Neural cell (in vitro differentiated cells): Measurements from ENCODE around the gene TAGLN3. TPM values are rescaled to one million over a fixed set of nuclear protein-coding genes. Genes with fewer than 3 reads are reported as not detected.

Experiments used
- H2AFZ ChIP-seq: fragments of 200-600, 300-800 bp; sonication (generic), shearing (Covaris generic); 2 replicates; pipeline ENCODE4 v1.6.0; 2014; ENCODE audit warnings: low read depth, mild to moderate bottlenecking, antibody characterized with exemption, low read length, moderate library complexity
- H3F3A ChIP-seq: fragments of 200-600 bp; shearing (Covaris generic); 2 replicates; pipeline ENCODE4 v1.6.1; 2016; ENCODE audit warnings: mild to moderate bottlenecking, moderate library complexity, mixed read lengths, antibody characterized with exemption, low read length; ENCODE audit not compliant: insufficient read depth, poor library complexity, severe bottlenecking
- H3K27ac ChIP-seq: fragments of 200-600, 300-800 bp; sonication (generic), shearing (Covaris generic); 2 replicates; pipeline ENCODE4 v1.5.1; 2014; ENCODE audit warnings: mild to moderate bottlenecking, low read length, moderate library complexity
- H3K27me3 ChIP-seq: fragments of 300-800, 200-600 bp; sonication (generic), shearing (Covaris generic); 2 replicates; pipeline ENCODE4 v1.6.0; 2014; ENCODE audit warnings: mild to moderate bottlenecking, low read depth, low read length, moderate library complexity; ENCODE audit not compliant: insufficient read depth
- H3K36me3 ChIP-seq: fragments of 300-800, 200-600 bp; sonication (generic), shearing (Covaris generic); 2 replicates; pipeline ENCODE4 v1.5.1; 2014; ENCODE audit warnings: mild to moderate bottlenecking, antibody characterized with exemption, low read length, moderate library complexity; ENCODE audit not compliant: insufficient read depth
- H3K4me2 ChIP-seq: fragments of 300-800, 200-600 bp; sonication (generic), shearing (Covaris generic); 2 replicates; pipeline ENCODE4 v1.6.0; 2014; ENCODE audit warnings: mild to moderate bottlenecking, low read length
- H3K4me3 ChIP-seq: fragments of 300-800, 200-600 bp; sonication (generic), shearing (Covaris generic); 2 replicates; pipeline ENCODE4 v1.5.1; 2014; ENCODE audit warnings: mild to moderate bottlenecking, low read length, moderate library complexity
- H3K79me2 ChIP-seq: fragments of 200-600 bp; shearing (Covaris generic); replicated peaks from 2 replicates; pipeline ENCODE4 v1.6.0; 2014; ENCODE audit warnings: mild to moderate bottlenecking, low read length, moderate library complexity; ENCODE audit not compliant: insufficient read depth
- H3K9ac ChIP-seq: fragments of 300-800, 200-600 bp; sonication (generic), shearing (Covaris generic); 2 replicates; pipeline ENCODE4 v1.6.1; 2016; ENCODE audit warnings: mild to moderate bottlenecking, low read length, mixed read lengths
- H3K9me2 ChIP-seq: fragments of 200-600 bp; shearing (Covaris generic); 2 replicates; pipeline ENCODE4 v1.6.1; 2016; ENCODE audit warnings: mild to moderate bottlenecking, low read length, mixed read lengths; ENCODE audit not compliant: insufficient read depth
- H3K9me3 ChIP-seq: fragments of 200-600, 300-800 bp; sonication (generic), shearing (Covaris generic); 2 replicates; pipeline ENCODE4 v1.6.1; 2016; ENCODE audit warnings: mild to moderate bottlenecking, mixed run types, low read length, moderate library complexity, mixed read lengths
- H4K20me1 ChIP-seq: fragments of 200-600 bp; shearing (Covaris generic); 2 replicates; pipeline ENCODE4 v1.6.1; 2016; ENCODE audit warnings: mild to moderate bottlenecking, mixed run types; ENCODE audit not compliant: insufficient read depth
- CTCF ChIP-seq: fragments of 450-650 bp; IDR thresholded peaks from 2 replicates; pipeline ENCODE4 v1.5.1; 2014; ENCODE audit warnings: antibody characterized with exemption, mild to moderate bottlenecking, moderate library complexity; ENCODE audit not compliant: poor library complexity, severe bottlenecking
- EP300 ChIP-seq: fragments of 450-650 bp; conservative IDR thresholded peaks from 2 replicates; pipeline ENCODE4 v1.6.1; 2014; ENCODE audit warnings: antibody characterized with exemption, mild to moderate bottlenecking, moderate library complexity; ENCODE audit not compliant: poor library complexity, severe bottlenecking
- EZH2 ChIP-seq: fragments of 200-600, 300-800 bp; shearing (Covaris generic), sonication (generic); IDR thresholded peaks from 2 replicates; pipeline ENCODE4 v1.6.1; 2014; ENCODE audit warnings: antibody characterized with exemption, low read length, borderline replicate concordance, mild to moderate bottlenecking; ENCODE audit not compliant: insufficient read depth, poor library complexity, severe bottlenecking
- MXI1 ChIP-seq: fragments of 450-650 bp; conservative IDR thresholded peaks from 2 replicates; pipeline ENCODE4 v1.6.1; 2014; ENCODE audit warnings: antibody characterized with exemption, mild to moderate bottlenecking; ENCODE audit not compliant: poor library complexity, severe bottlenecking
- POLR2AphosphoS5 ChIP-seq: IDR thresholded peaks from 2 replicates; pipeline ENCODE4 v1.6.1; 2012
- RAD21 ChIP-seq: fragments of 450-650 bp; conservative IDR thresholded peaks from 2 replicates; pipeline ENCODE4 v1.6.1; 2014; ENCODE audit warnings: antibody characterized with exemption, mild to moderate bottlenecking, moderate library complexity
- SMC3 ChIP-seq: fragments of 450-650 bp; conservative IDR thresholded peaks from 2 replicates; pipeline ENCODE4 v1.6.1; 2014; ENCODE audit warnings: antibody characterized with exemption, mild to moderate bottlenecking, moderate library complexity; ENCODE audit not compliant: poor library complexity
- TAF1 ChIP-seq: IDR thresholded peaks from 2 replicates; pipeline ENCODE4 v1.6.1; 2012; ENCODE audit warnings: low read depth
- polyA plus RNA-seq: library from polyadenylated mRNA; depleted of rRNA; stranded (reverse); fragments of >200 nt; gene quantifications from 2 replicates; pipeline ENCODE4 v1.2.3, GENCODE V29; 2014
- TF ChIP-seq, protein P1 (sequence below): IDR thresholded peaks from 2 replicates; pipeline ENCODE4 v1.6.1; 2012; ENCODE audit warnings: borderline replicate concordance

The TAGLN3 gene
- polyA plus RNA-seq, 1 donor from 2014 or later: 519 TPM

GRCh38 chr3:111951032-111951431 lies 47.7 kb upstream of the TAGLN3 start:
- H3K36me3 ChIP-seq: no peaks in the 10 kb centered on the region
- no peak overlapping the region for H3K27ac ChIP-seq
- H3K4me2 ChIP-seq: no peak overlapping the region
- no peaks in the 10 kb centered on the region for H3K9me2 ChIP-seq
- TF ChIP-seq, protein P1, sequence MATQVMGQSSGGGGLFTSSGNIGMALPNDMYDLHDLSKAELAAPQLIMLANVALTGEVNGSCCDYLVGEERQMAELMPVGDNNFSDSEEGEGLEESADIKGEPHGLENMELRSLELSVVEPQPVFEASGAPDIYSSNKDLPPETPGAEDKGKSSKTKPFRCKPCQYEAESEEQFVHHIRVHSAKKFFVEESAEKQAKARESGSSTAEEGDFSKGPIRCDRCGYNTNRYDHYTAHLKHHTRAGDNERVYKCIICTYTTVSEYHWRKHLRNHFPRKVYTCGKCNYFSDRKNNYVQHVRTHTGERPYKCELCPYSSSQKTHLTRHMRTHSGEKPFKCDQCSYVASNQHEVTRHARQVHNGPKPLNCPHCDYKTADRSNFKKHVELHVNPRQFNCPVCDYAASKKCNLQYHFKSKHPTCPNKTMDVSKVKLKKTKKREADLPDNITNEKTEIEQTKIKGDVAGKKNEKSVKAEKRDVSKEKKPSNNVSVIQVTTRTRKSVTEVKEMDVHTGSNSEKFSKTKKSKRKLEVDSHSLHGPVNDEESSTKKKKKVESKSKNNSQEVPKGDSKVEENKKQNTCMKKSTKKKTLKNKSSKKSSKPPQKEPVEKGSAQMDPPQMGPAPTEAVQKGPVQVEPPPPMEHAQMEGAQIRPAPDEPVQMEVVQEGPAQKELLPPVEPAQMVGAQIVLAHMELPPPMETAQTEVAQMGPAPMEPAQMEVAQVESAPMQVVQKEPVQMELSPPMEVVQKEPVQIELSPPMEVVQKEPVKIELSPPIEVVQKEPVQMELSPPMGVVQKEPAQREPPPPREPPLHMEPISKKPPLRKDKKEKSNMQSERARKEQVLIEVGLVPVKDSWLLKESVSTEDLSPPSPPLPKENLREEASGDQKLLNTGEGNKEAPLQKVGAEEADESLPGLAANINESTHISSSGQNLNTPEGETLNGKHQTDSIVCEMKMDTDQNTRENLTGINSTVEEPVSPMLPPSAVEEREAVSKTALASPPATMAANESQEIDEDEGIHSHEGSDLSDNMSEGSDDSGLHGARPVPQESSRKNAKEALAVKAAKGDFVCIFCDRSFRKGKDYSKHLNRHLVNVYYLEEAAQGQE: no peak
- TF ChIP-seq EZH2: no peak
- no peak for TF ChIP-seq EP300
- no peak for TF ChIP-seq RAD21
- H3K27me3 ChIP-seq: no peaks in the 10 kb centered on the region
- H3K79me2 ChIP-seq: no peaks in the 10 kb centered on the region
- H3K9me3 ChIP-seq: no peaks in the 10 kb centered on the region
- no peaks in the 10 kb centered on the region for H4K20me1 ChIP-seq
- no peak overlapping the region for H3K4me3 ChIP-seq
- H3K9ac ChIP-seq: no peak overlapping the region
- H3F3A ChIP-seq: no peaks in the 10 kb centered on the region
- no peak overlapping the region for H2AFZ ChIP-seq

- Histone ChIP-seq H3K9me2 (no peaks in the 10 kb centered on the region), H3K27me3 (no peaks in the 10 kb centered on the region), H3K4me3 (no peak overlapping the region), H3K27ac (no peak overlapping the region), H3K4me2 (no peak overlapping the region), H3K9ac (no peak overlapping the region), H3F3A (no peaks in the 10 kb centered on the region), H3K36me3 (no peaks in the 10 kb centered on the region), H3K79me2 (no peaks in the 10 kb centered on the region), H4K20me1 (no peaks in the 10 kb centered on the region), H2AFZ (no peak overlapping the region), H3K9me3 (no peaks in the 10 kb centered on the region)
- no peak for TF ChIP-seq POLR2AphosphoS5
- TF ChIP-seq EZH2: no peak
- TF ChIP-seq SMC3: no peak
- TF ChIP-seq CTCF: no peak
- TF ChIP-seq MXI1: no peak
- TF ChIP-seq TAF1: no peak
- TF ChIP-seq RAD21: no peak
- no peak for TF ChIP-seq EP300
- TF ChIP-seq, protein P1: no peak
Measured at GRCh38 chr3:111952086-111952485, 46.6 kb upstream of the TAGLN3 start.
